ENCODE data around the gene ROCK2.
A peak's percentile ranks its signal among the peaks of the same experiment; 100 is the strongest.

ROCK2 gene

DNA sequence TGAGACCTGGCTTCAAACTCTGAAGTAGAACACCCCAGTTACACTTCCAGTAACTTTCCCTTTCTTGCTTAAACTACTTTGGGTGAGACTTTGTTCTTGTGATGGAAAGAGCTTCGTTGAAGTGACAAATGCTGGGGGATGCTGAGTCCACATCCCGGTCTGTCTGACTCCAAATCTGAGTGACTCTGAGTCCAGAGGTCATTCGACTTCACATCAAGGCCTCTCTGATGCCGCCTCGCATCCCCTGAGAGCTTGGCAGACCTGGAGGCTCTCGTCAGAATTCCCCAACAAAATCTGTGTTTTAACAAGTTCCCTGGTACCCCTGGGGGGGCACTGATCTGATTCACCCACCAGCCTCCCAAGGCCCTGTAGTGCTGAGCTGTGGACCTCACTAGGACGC is 31.6 kb upstream of the ROCK2 start:
- H2AFZ ChIP-seq (ENCODE audit: low read depth, low read length): no peak overlapping the region
- H3K4me3 ChIP-seq (ENCODE audit: low read length): no peak overlapping the region
- no peaks in the 10 kb centered on the region for H3K36me3 ChIP-seq (ENCODE audit: insufficient read depth, low read length)
- no peaks in the 10 kb centered on the region for H3K27me3 ChIP-seq (ENCODE audit: insufficient read depth, low read length)
- H3K4me1 ChIP-seq (ENCODE audit: insufficient read depth, low read length): peaks cover 31% of the 10 kb centered on the region
- H3K9me3 ChIP-seq (ENCODE audit: low read length): no peaks in the 10 kb centered on the region

DNA sequence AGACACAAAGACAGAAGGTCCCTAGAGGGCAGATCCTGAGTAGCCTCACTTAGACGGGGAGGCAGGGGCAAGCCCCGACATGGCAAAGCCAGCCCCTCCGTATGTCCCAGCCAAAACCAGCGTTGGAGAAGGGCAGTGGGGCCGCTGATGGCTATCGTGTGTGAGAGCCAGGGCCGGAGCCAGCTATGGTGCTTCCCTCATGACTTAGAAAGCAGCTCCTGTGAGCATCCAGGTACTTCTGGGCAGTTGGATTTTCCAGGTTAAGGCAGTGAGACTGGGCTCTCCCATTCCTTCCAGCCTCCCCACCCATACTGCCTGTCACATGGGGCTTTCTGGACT is 31.2 kb upstream of the ROCK2 start:
- peaks cover 31% of the 10 kb centered on the region for H3K4me1 ChIP-seq (ENCODE audit: insufficient read depth, low read length)

DNA sequence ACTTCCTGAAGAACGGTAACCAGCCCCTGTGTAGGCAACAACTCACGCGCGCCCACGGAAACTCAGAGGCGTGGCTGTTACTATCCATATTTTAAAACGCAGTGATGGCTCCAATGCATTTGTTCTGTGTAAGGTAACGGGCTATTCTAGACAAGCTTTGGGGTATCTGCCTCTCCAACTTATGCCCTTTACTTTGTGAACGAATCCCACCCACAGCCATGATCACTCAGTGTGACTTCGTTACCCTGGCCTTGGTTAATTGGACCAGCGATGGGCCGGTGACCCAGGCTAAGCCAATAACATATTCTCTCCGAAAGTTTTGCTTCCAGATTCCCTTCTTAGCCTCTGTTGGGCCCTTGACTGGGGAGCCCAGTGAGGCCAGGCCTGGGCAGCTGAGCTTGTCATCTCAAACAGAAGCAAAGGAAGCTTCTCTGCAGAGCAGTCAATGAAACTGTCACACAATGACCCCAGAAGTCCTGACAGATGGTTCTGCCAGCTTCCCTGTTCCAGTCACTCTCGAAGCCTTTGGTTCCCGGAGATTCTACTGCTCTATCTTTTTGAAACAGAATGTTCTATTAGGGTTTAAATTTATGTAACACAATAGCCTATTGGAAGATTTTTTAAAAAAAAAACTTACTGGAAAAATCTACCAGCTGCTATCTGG is 30.7 kb upstream of the ROCK2 start:
- H3K4me3 ChIP-seq (ENCODE audit: low read length): no peak overlapping the region
- H3K4me1 ChIP-seq (ENCODE audit: insufficient read depth, low read length): peaks cover 31% of the 10 kb centered on the region
- H3K27me3 ChIP-seq (ENCODE audit: insufficient read depth, low read length): no peaks in the 10 kb centered on the region
- no peaks in the 10 kb centered on the region for H3K36me3 ChIP-seq (ENCODE audit: insufficient read depth, low read length)
- H3K9me3 ChIP-seq (ENCODE audit: low read length): no peaks in the 10 kb centered on the region
- peak overlapping the region; percentile 4 for H2AFZ ChIP-seq (ENCODE audit: low read depth, low read length)

More for the DNA sequence above, 31.2 kb upstream of the ROCK2 start:
- Histone ChIP-seq H2AFZ (ENCODE audit: low read depth, low read length) (no peak overlapping the region), H3K27me3 (ENCODE audit: insufficient read depth, low read length) (no peaks in the 10 kb centered on the region), H3K36me3 (ENCODE audit: insufficient read depth, low read length) (no peaks in the 10 kb centered on the region), H3K4me3 (ENCODE audit: low read length) (no peak overlapping the region), H3K9me3 (ENCODE audit: low read length) (no peaks in the 10 kb centered on the region)

DNA sequence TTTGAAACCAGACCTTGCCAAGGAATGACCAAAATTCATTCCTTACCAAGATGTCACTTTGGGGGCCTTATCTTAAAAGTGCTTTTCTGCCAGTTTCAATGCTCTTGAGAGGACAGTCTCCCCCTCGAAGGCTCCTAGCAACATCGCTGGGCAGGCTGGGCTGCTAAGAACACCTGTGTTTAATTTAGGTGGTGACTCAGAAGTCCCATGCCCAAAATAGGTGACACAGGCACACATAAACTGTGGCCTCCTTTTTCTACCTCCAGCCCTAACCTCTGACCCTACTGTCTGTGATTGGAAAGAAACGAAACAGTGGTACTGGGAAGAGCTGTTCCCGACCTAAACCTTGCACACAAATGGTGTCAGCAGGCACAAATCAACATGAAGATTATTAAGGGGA is 28.7 kb upstream of the ROCK2 start:
- Histone ChIP-seq H2AFZ (ENCODE audit: low read depth, low read length) (no peak overlapping the region), H3K9me3 (ENCODE audit: low read length) (no peaks in the 10 kb centered on the region), H3K4me1 (ENCODE audit: insufficient read depth, low read length) (peaks cover 30% of the 10 kb centered on the region), H3K27me3 (ENCODE audit: insufficient read depth, low read length) (no peaks in the 10 kb centered on the region), H3K36me3 (ENCODE audit: insufficient read depth, low read length) (no peaks in the 10 kb centered on the region), H3K4me3 (ENCODE audit: low read length) (no peak overlapping the region)

DNA sequence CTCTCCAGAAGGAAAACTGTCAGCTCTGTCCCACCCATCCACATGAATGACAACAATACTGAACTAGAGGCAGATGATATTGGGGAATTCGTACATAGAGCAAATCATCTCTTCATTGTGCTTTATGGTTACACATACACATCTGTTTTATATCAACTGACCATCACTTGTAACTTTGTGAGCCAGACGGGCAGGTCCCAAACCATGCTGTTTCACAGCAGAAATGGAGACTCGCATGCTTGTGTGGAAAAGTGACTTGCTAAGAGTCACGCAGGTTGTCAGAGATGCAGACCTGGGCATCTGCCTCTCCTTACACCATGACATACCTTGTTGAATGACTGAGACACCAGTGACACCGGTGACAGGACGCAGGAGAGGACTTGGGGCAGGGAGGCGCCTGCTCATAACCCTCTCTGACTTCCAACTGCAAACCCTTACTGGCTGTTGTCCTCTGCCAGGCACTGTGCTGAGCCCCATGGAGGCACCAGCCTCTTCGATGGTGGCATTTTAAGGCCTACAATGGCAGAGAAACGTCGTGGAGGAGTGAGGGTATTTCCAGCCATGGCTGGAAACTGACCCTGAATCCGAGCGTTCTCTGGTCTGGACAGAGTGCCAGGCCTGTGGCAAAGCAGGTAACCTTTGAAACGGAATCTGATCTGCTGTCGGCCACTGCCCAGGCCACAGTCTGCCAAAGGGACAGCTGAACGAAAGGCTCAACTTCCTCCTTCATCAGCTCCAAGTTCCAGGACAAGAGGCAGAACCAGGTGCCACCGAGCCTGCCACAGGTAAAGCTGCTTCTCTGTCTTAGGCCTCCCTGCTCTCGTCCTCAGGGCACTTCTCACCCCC is 26.9 kb upstream of the ROCK2 start:
- H2AFZ ChIP-seq (ENCODE audit: low read depth, low read length): no peak overlapping the region
- no peaks in the 10 kb centered on the region for H3K9me3 ChIP-seq (ENCODE audit: low read length)
- peaks cover 31% of the 10 kb centered on the region for H3K4me1 ChIP-seq (ENCODE audit: insufficient read depth, low read length)
- H3K4me3 ChIP-seq (ENCODE audit: low read length): no peak overlapping the region
- no peaks in the 10 kb centered on the region for H3K36me3 ChIP-seq (ENCODE audit: insufficient read depth, low read length)
- no peaks in the 10 kb centered on the region for H3K27me3 ChIP-seq (ENCODE audit: insufficient read depth, low read length)

DNA sequence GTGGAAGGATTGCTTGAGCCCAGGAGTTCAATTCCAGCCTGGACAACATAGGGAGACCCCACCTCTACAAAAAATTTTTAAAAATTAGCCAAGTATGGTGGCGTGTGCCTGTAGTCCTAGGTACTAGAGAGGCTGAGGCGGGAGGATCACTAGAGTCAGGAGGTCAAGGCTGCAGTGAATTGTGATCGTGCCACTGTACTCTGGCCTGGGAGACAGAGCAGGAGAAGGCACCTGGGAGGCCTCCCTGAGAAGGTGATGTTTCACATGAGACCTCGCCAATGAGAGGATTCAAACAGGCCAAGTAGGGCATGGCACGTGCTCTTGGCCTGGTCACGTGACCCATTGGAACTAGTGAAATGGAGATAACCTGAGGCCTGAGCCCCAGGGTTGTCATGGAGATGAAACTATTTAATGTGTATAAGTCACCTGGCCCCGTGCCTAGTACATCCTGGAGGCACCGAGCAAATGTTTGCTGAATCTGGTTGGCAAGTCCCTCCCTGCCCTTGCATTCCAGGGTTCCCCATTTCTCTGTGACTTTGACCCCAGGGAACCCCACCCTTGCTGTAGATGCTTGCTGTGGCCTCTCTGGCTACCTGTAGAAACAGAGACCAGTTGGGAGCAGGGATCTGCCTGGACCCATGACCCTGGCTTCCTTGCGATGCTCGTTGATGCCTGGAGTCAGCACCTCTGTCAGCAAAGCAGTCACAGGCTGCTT is 26.1 kb upstream of the ROCK2 start:
- H3K4me1 ChIP-seq (ENCODE audit: insufficient read depth, low read length): peaks cover 27% of the 10 kb centered on the region
- H3K4me3 ChIP-seq (ENCODE audit: low read length): no peak overlapping the region
- no peaks in the 10 kb centered on the region for H3K27me3 ChIP-seq (ENCODE audit: insufficient read depth, low read length)
- H3K9me3 ChIP-seq (ENCODE audit: low read length): no peaks in the 10 kb centered on the region
- H3K36me3 ChIP-seq (ENCODE audit: insufficient read depth, low read length): no peaks in the 10 kb centered on the region
- H2AFZ ChIP-seq (ENCODE audit: low read depth, low read length): no peak overlapping the region

DNA sequence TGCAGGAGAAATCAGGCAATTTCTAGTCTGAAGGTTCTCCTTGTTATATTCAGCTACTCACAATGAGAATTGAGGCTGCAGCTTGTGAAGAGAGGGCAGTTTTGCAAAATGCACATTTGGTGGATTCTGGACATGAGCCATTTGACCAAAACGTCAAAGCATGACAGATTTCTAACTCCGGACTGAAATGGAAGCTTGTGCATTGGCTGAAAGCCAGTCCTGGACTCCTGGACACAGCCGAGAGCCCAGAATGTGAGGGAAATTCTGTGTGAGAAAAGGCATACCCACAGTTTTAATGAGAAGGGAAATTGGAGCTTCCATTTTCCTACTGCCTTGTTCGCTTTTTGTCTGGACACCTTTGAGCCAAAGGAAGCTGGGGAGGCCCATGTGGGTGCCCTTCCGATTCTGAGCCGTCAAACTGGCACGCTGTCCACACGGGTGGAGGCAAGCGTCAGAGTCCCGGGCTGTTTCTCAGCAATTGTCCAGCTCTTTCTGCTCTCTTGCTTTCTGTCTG is 23.7 kb upstream of the ROCK2 start:
- H3K27me3 ChIP-seq (ENCODE audit: insufficient read depth, low read length): no peaks in the 10 kb centered on the region
- H2AFZ ChIP-seq (ENCODE audit: low read depth, low read length): peak overlapping the region; percentile 60
- H3K4me1 ChIP-seq (ENCODE audit: insufficient read depth, low read length): peaks cover 15% of the 10 kb centered on the region
- no peak overlapping the region for H3K4me3 ChIP-seq (ENCODE audit: low read length)
- no peaks in the 10 kb centered on the region for H3K9me3 ChIP-seq (ENCODE audit: low read length)
- H3K36me3 ChIP-seq (ENCODE audit: insufficient read depth, low read length): no peaks in the 10 kb centered on the region

DNA sequence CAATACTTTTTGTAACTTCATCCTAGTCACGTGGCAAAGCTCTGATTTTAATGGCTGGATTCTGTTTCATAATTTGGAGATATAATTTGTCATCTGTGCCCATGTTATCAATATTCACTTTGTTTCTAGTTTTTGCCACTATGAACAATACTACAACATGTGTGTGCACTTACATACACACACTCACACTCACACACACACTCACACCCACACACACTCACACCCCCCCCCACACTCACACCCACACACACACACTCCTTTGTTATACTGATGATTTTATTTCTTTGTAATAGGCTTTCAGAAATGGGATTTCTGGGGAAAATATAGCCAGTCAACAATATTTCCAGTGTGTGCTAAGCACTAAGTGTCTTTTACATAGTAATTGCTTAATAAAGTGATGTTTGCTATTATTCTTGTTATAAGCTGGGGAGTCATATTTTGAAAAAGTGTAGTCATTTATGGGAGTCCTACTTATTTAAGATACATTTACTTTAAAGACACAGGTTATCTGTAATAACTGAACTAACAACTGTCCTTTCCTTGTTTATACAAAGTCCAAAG is 22.8 kb upstream of the ROCK2 start:
- Histone ChIP-seq H3K4me3 (ENCODE audit: low read length) (no peak overlapping the region), H2AFZ (ENCODE audit: low read depth, low read length) (no peak overlapping the region), H3K36me3 (ENCODE audit: insufficient read depth, low read length) (no peaks in the 10 kb centered on the region), H3K4me1 (ENCODE audit: insufficient read depth, low read length) (peaks cover 15% of the 10 kb centered on the region), H3K9me3 (ENCODE audit: low read length) (no peaks in the 10 kb centered on the region), H3K27me3 (ENCODE audit: insufficient read depth, low read length) (no peaks in the 10 kb centered on the region)

DNA sequence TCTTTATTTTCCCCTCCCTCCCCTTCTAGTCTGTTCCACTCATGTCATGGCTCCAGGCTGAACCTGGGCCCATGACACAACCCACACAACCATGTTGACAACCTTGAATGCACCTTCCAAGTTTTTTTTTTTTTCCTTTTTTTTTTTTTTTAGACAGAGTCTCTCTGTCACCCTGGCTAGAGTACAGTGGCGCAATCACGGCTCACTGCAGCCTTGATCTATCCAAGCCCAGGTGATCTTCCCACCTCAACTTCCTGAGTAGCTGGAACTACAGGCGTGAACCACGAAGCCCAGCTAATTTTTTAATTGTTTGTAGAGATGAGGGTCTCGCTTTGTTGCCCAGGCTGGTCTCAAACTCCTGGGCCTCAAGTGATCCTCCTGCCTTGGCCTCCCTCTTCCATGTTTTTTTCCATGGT is 21.9 kb upstream of the ROCK2 start:
- H2AFZ ChIP-seq (ENCODE audit: low read depth, low read length): no peak overlapping the region
- H3K36me3 ChIP-seq (ENCODE audit: insufficient read depth, low read length): no peaks in the 10 kb centered on the region

DNA sequence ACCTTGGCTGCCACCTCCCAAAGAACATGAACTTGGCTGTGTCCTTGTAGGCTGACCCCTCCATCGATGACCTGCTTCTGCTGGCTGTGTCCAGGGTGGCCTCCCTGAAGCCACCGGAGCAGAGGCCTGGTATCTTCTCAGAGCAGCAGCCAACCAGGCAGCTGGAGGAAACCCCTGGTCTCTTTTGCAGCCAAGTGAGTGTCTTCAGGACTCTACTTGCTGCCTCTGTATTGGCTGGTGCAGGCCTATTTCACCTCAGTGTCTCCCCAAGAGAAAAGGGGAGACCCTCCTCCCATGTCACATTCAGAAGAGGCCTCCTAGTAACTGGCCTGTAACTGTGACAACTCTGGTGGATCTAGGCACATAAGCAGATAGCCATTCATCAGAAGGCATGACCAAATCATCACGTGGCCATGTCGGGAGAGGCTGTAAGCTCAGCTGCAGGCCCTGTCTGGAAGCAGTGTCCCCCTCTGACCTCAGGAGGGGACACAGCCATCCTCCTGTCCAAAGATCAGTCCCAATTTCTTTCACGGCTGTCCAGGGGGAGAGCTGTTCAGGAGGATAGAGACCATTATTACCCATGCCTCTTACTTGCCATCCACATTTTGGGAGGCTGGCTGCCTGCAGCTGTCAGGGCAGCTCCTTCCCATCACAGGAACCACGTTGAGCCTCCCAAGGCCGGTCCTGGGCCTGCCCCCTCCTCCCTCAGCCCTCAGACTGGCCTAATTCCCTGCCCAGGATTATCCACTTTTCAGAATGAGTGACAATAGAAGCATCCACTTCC is 20.9 kb upstream of the ROCK2 start:
- H3K4me3 ChIP-seq (ENCODE audit: low read length): no peak overlapping the region
- no peak overlapping the region for H2AFZ ChIP-seq (ENCODE audit: low read depth, low read length)
- no peaks in the 10 kb centered on the region for H3K27me3 ChIP-seq (ENCODE audit: insufficient read depth, low read length)
- H3K36me3 ChIP-seq (ENCODE audit: insufficient read depth, low read length): no peaks in the 10 kb centered on the region
- no peaks in the 10 kb centered on the region for H3K9me3 ChIP-seq (ENCODE audit: low read length)
- H3K4me1 ChIP-seq (ENCODE audit: insufficient read depth, low read length): peaks cover 15% of the 10 kb centered on the region

More for the DNA sequence above, 21.9 kb upstream of the ROCK2 start:
- no peaks in the 10 kb centered on the region for H3K27me3 ChIP-seq (ENCODE audit: insufficient read depth, low read length)
- no peaks in the 10 kb centered on the region for H3K9me3 ChIP-seq (ENCODE audit: low read length)
- H3K4me3 ChIP-seq (ENCODE audit: low read length): no peak overlapping the region
- peaks cover 15% of the 10 kb centered on the region for H3K4me1 ChIP-seq (ENCODE audit: insufficient read depth, low read length)

DNA sequence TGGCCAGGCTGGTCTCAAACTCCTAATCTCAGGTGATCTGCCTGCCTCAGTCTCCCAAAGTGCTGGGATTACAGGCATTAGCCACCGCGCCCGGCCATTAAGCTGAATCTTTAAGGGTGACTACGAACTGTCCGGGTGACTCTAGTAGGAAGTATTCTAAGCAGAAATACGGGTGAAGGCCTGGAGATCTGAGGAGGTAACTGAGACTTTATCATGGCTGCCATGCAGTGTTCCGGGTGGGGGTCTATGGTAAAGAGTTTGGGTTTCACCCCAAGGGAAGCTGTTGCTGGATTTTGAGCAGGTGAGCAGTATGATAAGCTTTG is 20.1 kb upstream of the ROCK2 start:
- H3K9me3 ChIP-seq (ENCODE audit: low read length): no peaks in the 10 kb centered on the region
- no peak overlapping the region for H3K4me3 ChIP-seq (ENCODE audit: low read length)
- H2AFZ ChIP-seq (ENCODE audit: low read depth, low read length): no peak overlapping the region
- H3K4me1 ChIP-seq (ENCODE audit: insufficient read depth, low read length): peaks cover 15% of the 10 kb centered on the region
- H3K27me3 ChIP-seq (ENCODE audit: insufficient read depth, low read length): no peaks in the 10 kb centered on the region
- H3K36me3 ChIP-seq (ENCODE audit: insufficient read depth, low read length): no peaks in the 10 kb centered on the region

DNA sequence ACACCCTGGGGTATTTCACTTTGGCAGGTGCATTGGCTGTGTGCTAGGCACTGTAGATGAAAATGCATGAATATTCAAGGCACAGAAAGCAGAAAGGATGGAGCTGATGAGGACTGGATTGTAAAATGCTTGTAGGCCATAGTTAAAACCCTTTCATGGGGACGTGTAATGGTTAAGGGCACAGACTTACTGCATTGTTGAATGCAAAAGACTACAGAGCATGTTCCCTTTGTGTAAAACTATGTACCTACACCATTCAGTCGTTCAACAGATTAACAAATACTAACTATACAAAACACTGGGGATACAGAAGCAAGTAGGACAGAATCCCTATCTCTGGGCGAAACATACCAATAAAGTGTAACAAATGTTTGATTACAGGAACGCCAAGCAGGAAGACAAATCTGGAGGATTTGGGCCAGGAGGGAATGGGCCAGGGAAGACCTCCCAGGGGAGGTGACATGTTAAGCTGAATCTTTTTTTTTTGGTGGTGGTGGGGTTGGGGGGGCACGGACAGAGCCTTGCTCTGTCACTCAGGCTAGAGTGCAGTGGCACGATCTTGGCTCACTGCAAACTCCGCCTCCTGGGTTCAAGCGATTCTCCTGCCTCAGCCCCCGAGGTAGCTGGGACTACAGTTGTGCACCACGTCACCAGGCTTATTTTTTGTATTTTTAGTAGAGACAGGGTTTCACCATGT is 19.6 kb upstream of the ROCK2 start:
- no peaks in the 10 kb centered on the region for H3K9me3 ChIP-seq (ENCODE audit: low read length)
- peaks cover 15% of the 10 kb centered on the region for H3K4me1 ChIP-seq (ENCODE audit: insufficient read depth, low read length)
- no peaks in the 10 kb centered on the region for H3K27me3 ChIP-seq (ENCODE audit: insufficient read depth, low read length)
- H2AFZ ChIP-seq (ENCODE audit: low read depth, low read length): no peak overlapping the region
- no peak overlapping the region for H3K4me3 ChIP-seq (ENCODE audit: low read length)
- no peaks in the 10 kb centered on the region for H3K36me3 ChIP-seq (ENCODE audit: insufficient read depth, low read length)
